ENCODE results near the gene LTV1.
A peak's percentile ranks its signal among the peaks of the same experiment; 100 is the strongest.
"Not testable (repeated sequence)": the region's sequence is repeated elsewhere in the genome, so short reads cannot be mapped to it uniquely, and the experiment has no call there.

LTV1 gene

GRCh38 chr6:143844006-143844405 is 868 bp downstream of the LTV1 start:
- DNase-seq = peak; percentile 4

DNA sequence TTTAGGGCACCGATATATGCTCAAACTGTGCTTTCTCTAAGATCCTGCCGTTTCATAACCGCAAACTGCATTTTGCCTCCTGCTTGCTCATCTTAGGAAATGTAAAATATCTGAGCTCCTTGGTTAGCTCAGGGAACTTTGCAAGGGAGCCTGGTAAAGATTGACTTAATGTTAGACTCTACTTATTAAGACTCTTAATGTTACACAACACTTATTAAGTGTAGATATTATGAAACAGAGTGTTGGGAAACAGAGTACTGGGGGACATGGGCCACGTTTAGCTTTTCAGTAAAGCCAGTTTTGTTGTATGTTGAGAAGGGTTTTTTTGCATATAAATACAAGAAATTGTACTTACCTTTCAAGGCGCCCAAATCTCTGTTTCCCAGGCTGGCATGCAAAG is 1.9 kb downstream of the LTV1 start:
- DNase-seq = no peak

- not testable (repeated sequence) for DNase-seq
Observed at GRCh38 chr6:143851706-143852105, 8.6 kb downstream of the LTV1 start.

DNA sequence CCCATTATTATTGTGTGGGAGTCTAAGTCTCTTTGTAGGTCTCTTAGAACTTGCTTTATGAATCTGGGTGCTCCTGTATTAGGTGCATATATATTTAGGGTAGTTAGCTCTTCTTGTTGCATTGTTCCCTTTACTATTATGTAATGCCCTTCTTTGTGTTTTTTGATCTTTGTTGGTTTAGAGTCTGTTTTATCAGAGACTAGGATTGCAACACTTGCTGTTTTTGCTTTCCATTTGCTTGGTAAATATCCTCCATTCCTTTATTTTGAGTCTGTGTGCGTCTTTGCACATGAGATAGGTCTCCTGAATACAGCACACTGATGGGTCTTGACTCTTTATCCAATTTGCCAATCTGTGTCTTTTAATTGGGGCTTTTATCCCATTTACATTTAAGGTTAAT is 11.9 kb downstream of the LTV1 start:
- not testable (repeated sequence) for DNase-seq

DNA sequence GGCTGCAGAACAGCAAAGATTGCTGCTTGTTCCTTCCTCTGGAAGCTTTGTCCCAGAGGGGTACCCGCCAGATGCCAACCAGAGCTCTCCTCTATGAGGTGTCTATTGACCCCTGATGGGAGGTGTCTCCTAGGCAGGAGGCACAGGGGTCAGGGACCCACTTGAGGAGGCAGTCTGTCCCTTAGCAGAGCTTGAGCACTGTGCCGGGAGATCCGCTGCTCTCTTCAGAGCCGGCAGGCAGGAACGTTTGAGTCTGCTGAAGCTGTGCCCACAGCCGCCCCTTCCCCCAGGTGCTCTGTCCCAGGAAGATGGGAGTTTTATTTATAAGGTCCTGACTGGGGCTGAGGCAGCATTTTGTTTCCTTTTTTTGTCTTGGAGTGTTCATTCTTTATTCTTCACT is 13.6 kb downstream of the LTV1 start:
- not testable (repeated sequence) for DNase-seq

DNA sequence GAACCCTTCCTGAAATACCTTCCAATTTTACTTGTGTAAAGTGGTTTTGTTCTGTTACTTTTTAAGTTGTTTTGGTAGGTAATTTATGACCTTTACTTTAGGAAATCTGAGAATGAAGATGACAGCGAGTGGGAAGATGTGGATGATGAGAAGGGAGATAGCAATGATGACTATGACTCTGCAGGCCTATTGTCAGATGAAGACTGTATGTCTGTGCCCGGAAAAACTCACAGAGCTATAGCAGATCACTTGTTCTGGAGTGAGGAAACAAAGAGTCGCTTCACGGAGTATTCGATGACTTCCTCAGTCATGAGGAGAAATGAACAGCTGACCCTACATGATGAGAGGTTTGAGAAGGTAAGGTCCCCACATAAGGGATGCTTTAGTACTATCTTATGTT is 14.5 kb downstream of the LTV1 start:
- DNase-seq = no peak

- no peak for DNase-seq
Observed at GRCh38 chr6:143859891-143860660, 16.9 kb downstream of the LTV1 start.

- no peak for DNase-seq
Observed at GRCh38 chr6:143863771-143864170, 20.6 kb downstream of the LTV1 start.

DNA sequence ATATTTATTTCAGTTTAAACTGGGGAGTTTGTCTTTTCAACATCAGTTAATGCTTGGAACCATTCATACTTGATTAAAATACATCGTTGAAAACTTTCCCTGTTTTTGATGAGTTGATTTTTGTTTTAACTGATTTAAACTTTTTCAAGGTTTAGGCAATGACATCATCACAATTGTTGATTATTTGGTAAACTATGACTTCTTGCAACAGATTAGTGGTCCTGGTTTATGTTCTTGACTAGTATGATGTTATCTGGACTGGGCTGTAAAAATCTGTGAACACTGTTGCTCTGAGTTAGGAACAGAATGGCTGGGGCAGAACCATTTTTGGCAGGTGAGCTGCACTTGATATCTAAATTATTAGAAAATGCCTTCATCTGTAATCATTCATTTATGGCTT is 21.1 kb downstream of the LTV1 start, which contains the start of gene ZC2HC1B:
Gene ZC2HC1B, plus strand, starts transcription at position 241 of the 400 bp plus-strand sequence. Its CDS starts 66 bp downstream, at position 307.
- DNase-seq = no peak

GRCh38 chr6:143867236-143867635 is 24.1 kb downstream of the LTV1 start:
- DNase-seq = no peak

GRCh38 chr6:143868808-143869207 is 25.7 kb downstream of the LTV1 start:
- not testable (repeated sequence) for DNase-seq

- not testable (repeated sequence) for DNase-seq
Observed at GRCh38 chr6:143871202-143871730, 28.1 kb downstream of the LTV1 start.

- peak; percentile 67 for DNase-seq
Observed at GRCh38 chr6:143872201-143872600, 29.1 kb downstream of the LTV1 start.

DNA sequence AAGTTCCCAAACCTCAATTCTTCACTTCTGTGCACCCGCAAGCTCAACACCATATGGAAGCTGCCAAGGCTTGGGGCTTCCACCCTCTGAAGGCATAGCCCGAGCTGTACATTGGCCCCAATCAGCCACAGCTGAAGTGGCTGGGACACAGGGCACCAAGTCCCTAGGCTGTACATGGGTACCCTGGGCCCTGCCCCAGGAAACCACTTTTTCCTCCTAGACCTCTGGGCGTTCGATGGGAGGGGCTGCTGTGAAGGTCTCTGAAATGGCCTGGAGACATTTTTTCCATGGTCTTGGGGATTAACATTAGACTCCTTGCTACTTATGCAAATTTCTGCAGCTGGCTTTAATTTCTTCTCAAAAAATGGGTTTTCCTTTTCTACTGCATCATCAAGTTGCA is 30.5 kb downstream of the LTV1 start:
- DNase-seq = not testable (repeated sequence)

DNA sequence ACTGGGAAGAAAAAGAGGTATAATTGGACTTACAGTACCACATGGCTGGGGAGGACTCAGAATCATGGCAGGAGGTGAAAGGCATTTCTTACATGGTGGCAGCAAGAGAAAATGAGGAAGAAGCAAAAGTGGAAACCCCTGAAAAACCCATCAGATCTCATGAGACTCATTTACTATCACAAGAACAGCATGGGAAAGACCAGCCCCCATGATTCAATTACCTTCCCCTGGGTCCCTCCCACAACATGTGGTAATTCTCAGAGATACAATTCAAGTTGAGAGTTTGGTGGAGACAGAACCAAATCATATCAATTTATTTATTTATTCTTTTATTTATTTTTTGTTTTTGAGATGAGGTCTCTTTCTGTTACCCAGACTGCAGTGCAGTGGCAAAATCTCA is 31.4 kb downstream of the LTV1 start:
- DNase-seq = not testable (repeated sequence)

GRCh38 chr6:143877584-143878271 is 34.6 kb downstream of the LTV1 start:
- DNase-seq = peak; percentile 66

DNA sequence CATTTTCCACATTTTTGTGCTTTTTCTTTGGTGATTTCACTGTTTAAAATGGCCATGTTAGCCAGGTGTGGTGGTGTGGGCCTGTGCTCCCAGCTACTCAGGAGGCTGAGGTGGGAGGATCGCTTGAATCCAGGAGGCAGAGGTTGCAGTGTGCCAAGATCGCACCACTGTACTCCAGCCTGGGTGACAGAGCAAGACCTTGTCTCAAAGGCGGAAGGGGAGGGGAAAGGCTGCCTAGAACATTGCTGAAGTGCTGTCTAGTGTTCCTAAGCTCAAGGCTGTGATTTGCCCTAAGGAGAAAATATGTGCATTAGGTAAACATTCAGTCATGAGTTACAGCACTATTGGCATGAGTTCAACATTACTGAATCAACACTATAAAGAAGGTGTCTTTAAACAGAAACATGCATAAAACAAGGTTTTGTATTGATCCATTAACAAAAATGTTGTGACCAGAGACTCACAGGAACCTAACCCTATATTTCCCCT is 35.2 kb downstream of the LTV1 start:
- DNase-seq = no peak

GRCh38 chr6:143880412-143880811 is 37.3 kb downstream of the LTV1 start:
- no peak for DNase-seq

DNA sequence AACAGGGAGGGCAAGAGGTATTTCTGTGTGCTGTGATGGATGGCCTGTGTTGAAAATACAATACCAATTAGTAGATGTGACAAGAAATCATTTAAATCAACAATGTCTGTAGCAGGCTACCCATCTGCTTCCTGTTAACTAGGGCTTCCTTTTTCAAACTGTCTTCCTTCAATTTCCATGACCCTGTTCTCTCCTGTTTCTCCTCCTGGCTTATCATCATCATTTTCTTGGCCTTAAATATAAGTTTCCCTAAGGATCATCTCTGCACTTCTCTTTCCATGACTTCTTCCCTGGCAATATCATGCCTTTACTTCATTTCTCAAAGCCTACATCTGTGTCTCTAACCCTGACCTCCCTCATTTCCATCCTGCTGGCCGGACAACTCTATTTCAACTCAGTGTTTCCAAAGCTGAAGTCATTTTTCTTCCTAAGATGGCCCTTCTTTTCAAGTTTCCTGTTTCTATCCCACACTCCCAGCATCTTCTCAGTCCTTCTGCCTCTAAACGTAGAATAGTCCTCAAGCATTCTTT is 39.3 kb downstream of the LTV1 start:
- no peak for DNase-seq

DNA sequence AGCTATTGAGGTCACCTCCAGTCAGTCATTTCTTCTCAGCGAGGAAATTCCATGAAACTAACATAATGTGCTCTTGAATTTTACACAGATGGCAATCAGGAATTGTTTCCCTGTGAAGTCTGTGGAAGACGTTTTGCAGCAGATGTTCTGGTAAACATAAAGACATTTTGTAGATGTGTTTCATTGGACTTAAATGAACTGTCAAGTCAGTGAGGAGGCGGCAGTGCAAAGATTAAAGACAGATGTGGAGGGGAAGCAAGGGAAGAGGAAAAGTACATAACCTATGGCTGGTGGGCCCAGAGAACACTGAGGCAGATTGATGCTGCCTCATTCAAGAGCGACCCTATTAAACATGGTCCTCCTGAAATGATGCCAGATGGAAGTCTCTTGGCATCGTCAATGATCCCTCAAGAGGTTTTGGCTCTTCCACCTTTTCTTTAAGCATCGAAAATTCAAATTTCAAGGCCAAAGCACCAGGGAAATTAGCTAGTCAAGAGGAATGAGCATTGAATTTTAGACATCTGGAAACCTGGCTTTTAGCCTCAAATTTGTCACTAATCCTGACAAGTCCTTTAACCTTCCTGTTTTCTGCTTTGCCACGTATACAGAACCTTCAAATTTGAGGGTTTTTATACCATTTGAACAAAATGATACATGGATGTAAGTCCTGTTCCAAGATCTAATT is 41.2 kb downstream of the LTV1 start:
- no peak for DNase-seq

DNA sequence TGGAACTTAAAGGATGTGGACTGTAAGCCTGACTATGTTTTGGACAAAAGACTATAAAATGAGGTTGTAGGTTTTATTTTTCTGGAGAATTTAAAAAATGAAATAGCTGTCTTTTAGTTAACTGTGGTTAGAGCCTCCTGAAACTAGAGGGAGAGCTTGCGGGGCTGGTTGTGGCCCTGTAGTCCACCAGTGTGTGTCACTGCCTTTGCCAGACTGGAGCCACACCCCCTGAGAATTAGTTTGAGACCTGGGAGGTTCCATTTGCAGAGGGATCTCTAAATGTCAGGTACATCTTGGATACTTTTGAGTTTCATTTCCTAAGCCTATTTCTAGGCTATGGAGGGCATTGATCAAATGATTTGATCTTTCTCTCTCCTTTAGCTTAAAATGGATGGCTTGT is 42.0 kb downstream of the LTV1 start:
- no peak for DNase-seq

DNA sequence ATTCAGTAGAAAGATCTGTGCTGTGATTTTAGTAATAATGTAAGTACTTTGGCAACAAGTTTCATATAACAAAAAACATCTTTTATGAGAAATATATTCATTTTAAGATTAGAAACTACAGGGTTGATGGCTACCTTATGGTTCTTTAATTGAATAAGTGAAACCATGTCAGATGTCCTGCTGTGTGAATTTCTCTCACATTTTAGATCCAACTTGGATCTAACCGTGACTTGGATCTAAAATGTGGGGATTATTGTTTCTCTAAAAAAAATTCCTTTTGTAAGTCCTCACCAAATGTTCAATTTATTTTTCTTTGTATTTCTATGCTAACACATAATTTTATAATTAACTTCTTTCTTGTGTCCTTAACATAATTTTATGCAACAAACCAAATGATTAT is 51.5 kb downstream of the LTV1 start:
- DNase-seq = no peak
